Measurements from ENCODE around the gene GRAP2.

- TF ChIP-seq CTCF (IDR thresholded peaks at IDR 0.05) (no peak), POLR2A (IDR thresholded peaks at IDR 0.05) (no peak)
These were observed 120.1 kb downstream of the GRAP2 start for GRCh38 chr22:40020956-40021355.
